CD8-positive, alpha-beta memory T cell (primary cell): Measurements from ENCODE around the gene PRKCSH. TPM values are rescaled to one million over a fixed set of nuclear protein-coding genes. Genes with fewer than 3 reads are reported as not detected.

Experiments
- CTCF ChIA-PET: fragments of 350-600 bp; sonication (Branson Sonifier 250); formaldehyde crosslinking; loops from one replicate; lab custom pipeline; 2021; ENCODE audit warnings: antibody characterized with exemption; lab: Charles Lee
- POLR2A ChIA-PET: fragments of 350-600 bp; sonication (Branson Sonifier 250); formaldehyde crosslinking; loops from one replicate; lab custom pipeline; 2021; ENCODE audit warnings: antibody characterized with exemption; lab: Charles Lee
- DNase-seq, 5 donors: peaks; one replicate each; pipeline versions ENCODE4 v3.0.0 to v3.0.0-alpha.2; 2020 to 2022; ENCODE audit warnings: mixed read lengths in 1 of 5
- H3K27ac ChIP-seq: one replicate; pipeline ENCODE4 v1.7.0; 2013; ENCODE audit warnings: low read depth, mild to moderate bottlenecking, low read length, moderate library complexity
- H3K27me3 ChIP-seq: 2 replicates; pipeline ENCODE4 v1.7.0; 2013; ENCODE audit warnings: low read length, mild to moderate bottlenecking; ENCODE audit not compliant: insufficient read depth, poor library complexity, severe bottlenecking
- H3K36me3 ChIP-seq: 2 replicates; pipeline ENCODE4 v1.7.0; 2013; ENCODE audit warnings: mild to moderate bottlenecking, low read length, moderate library complexity; ENCODE audit not compliant: insufficient read depth
- H3K4me1 ChIP-seq: 2 replicates; pipeline ENCODE4 v1.7.0; 2013; ENCODE audit warnings: mild to moderate bottlenecking, low read length, moderate library complexity; ENCODE audit not compliant: insufficient read depth
- H3K4me3 ChIP-seq: 2 replicates; pipeline ENCODE4 v1.7.0; 2013; ENCODE audit warnings: mild to moderate bottlenecking, low read length
- H3K9me3 ChIP-seq: 2 replicates; pipeline ENCODE4 v1.7.0; 2013; ENCODE audit warnings: mild to moderate bottlenecking, low read length
- H3K27ac Mint-ChIP-seq, 8 donors: one replicate each; pipeline ENCODE4 v1.8.0; 2020 to 2021; ENCODE audit warnings: mixed read lengths in 8 of 8, mild to moderate bottlenecking in 6 of 8, inconsistent platforms in 3 of 8, moderate library complexity in 3 of 8
- H3K27me3 Mint-ChIP-seq, 2 donors: one replicate each; pipeline ENCODE4 v1.8.0; 2020 to 2021; ENCODE audit warnings: mixed read lengths in 2 of 2, mild to moderate bottlenecking in 1 of 2, moderate library complexity in 1 of 2
- H3K36me3 Mint-ChIP-seq, 3 donors: one replicate each; pipeline ENCODE4 v1.8.0; 2020 to 2021; ENCODE audit warnings: mixed read lengths in 3 of 3, inconsistent platforms in 1 of 3, mild to moderate bottlenecking in 1 of 3
- H3K4me1 Mint-ChIP-seq, 3 donors: one replicate each; pipeline ENCODE4 v1.8.0; 2020 to 2021; ENCODE audit warnings: mixed read lengths in 3 of 3, inconsistent platforms in 1 of 3, mild to moderate bottlenecking in 1 of 3
- H3K4me3 Mint-ChIP-seq, 7 donors: one replicate each; pipeline ENCODE4 v1.8.0; 2020 to 2021; ENCODE audit warnings: mixed read lengths in 7 of 7, mild to moderate bottlenecking in 6 of 7, moderate library complexity in 4 of 7, inconsistent platforms in 2 of 7
- H3K9me3 Mint-ChIP-seq, 5 donors: one replicate each; pipeline ENCODE4 v1.8.0; 2020 to 2022; ENCODE audit warnings: mixed read lengths in 5 of 5, mild to moderate bottlenecking in 3 of 5, moderate library complexity in 2 of 5, inconsistent platforms in 1 of 5
- polyA plus RNA-seq: library from polyadenylated mRNA; unstranded; fragments of 300-500 nt; fragmentation: Illumina TruSeq; gene quantifications from one replicate; pipeline ENCODE4 v1.2.3, GENCODE V29; 2021
- total RNA-seq, 2 experiments: library from RNA; stranded (reverse); gene quantifications; one replicate each; pipeline ENCODE4 v1.2.3, GENCODE V29; 2021

The PRKCSH gene
- total and polyA plus RNA-seq, 3 experiments from 2014 or later: 60.7 to 272 (median 262) TPM

DNA sequence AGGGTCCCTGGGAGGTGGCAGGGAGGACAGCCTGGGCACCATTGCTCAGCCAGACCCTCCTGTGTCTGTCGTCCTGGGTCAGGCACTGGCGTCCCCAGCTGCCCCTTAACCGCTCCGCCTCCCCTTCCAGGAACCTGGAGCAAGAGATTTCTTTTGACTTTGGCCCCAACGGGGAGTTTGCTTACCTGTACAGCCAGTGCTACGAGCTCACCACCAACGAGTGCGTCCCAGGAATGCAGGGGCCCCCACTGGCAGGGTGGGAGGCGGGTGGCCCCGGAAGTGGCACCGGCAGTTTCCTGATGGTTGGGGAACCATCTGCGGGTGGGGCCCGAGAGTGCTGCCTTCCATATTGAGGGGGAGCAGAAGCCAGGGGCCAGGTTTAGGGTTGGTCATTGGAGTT is 13.0 kb downstream of the PRKCSH start:
- Histone ChIP-seq H3K27ac (no peak overlapping the region), H3K27me3 (no peaks in the 10 kb centered on the region), H3K9me3 (no peaks in the 10 kb centered on the region), H3K36me3 (peaks cover 8% of the 10 kb centered on the region), H3K4me1 (no peaks in the 10 kb centered on the region), H3K4me3 (no peak overlapping the region)
- ChIA-PET POLR2A (no interaction called here), CTCF (interaction anchor here (1.4 kb wide), 1 partner anchor 34 kb away, joined by 3 read pairs; no protein-coding TSS in a partner anchor)
- Mint-ChIP-seq H3K36me3 (peaks cover 0 to 56% (median 0%) of the 10 kb centered on the region in 3 donors), H3K4me3 (no peak overlapping the region), H3K27ac (no peak overlapping the region), H3K27me3 (no peaks in the 10 kb centered on the region), H3K9me3 (no peaks in the 10 kb centered on the region), H3K4me1 (no peaks in the 10 kb centered on the region)
- DNase-seq: no peak

DNA sequence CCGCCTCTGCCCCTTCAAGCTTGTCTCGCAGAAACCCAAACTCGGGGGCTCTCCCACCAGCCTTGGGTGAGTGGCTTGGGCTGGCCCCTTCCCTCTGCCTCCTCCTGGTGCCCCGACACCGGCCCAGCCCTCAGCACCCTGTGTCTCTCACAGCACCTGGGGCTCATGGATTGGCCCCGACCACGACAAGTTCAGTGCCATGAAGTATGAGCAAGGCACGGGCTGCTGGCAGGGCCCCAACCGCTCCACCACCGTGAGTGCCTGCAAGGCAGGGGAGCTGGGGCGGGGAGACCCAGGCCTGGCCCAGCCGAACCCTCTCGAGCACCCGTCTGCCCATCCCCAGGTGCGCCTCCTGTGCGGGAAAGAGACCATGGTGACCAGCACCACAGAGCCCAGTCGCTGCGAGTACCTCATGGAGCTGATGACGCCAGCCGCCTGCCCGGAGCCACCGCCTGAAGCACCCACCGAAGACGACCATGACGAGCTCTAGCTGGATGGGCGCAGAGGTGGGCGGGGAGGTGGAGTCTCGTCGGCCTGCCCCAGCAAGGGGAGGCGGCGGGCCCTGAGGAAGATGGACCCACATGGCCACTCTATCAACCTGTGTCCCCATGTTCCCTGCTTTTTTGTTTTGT is 13.6 kb downstream of the PRKCSH start:
- no peaks in the 10 kb centered on the region for H3K27me3 Mint-ChIP-seq
- Histone ChIP-seq H3K27ac (no peak overlapping the region), H3K27me3 (no peaks in the 10 kb centered on the region), H3K4me3 (no peak overlapping the region), H3K36me3 (peaks cover 8% of the 10 kb centered on the region), H3K4me1 (no peaks in the 10 kb centered on the region), H3K9me3 (no peaks in the 10 kb centered on the region)
- ChIA-PET POLR2A (no interaction called here), CTCF (interaction anchor here (0.7 to 1.4 kb wide), 2 partner anchors 33 to 155 kb away, joined by 3 to 5 read pairs; no protein-coding TSS in a partner anchor)
- no peaks in the 10 kb centered on the region for H3K4me1 Mint-ChIP-seq
- peaks cover 0 to 52% (median 0%) of the 10 kb centered on the region in 3 donors for H3K36me3 Mint-ChIP-seq
- H3K27ac Mint-ChIP-seq: peak overlapping the region in 1 of 8 donors; percentile 63
- DNase-seq: no peak
- no peaks in the 10 kb centered on the region for H3K9me3 Mint-ChIP-seq
- H3K4me3 Mint-ChIP-seq: no peak overlapping the region

DNA sequence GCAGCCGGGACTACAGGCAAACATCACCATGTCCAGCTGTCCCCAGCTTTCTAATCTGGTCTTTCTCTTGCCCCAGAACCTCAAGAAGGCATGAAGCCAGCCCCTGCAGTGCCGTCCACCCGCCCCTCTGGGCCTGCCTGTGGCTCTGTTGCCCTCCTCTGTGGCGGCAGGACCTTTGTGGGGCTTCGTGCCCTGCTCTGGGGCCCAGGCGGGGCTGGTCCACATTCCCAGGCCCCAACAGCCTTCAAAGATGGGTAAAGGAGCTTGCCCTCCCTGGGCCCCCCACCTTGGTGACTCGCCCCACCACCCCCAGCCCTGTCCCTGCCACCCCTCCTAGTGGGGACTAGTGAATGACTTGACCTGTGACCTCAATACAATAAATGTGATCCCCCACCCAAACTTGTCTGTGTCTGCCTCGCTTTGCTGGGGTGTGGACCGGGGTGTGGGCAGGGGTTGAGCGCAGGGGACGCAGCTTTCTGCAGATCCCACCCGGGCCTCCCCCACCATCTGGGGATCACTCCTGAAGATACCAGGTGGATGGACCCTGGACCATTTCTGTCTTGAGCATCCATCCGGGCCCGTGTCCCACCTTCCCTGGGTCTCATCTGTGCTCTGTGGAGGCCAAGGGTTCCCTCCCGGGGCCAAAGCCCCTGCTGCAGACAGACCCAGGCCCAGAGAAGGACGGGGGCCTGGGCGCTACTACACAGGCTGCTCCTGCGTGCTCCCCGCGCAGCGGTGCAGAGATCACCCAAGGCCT is 15.3 kb downstream of the PRKCSH start:
- Mint-ChIP-seq H3K4me3 (no peak overlapping the region), H3K4me1 (no peaks in the 10 kb centered on the region), H3K9me3 (no peaks in the 10 kb centered on the region), H3K36me3 (peaks cover 0 to 34% (median 0%) of the 10 kb centered on the region in 3 donors), H3K27ac (no peak overlapping the region), H3K27me3 (no peaks in the 10 kb centered on the region)
- CTCF ChIA-PET: interaction anchor here (0.6 kb wide), 1 partner anchor 668 kb away, joined by 5 read pairs; no protein-coding TSS in a partner anchor
- no peaks in the 10 kb centered on the region for H3K9me3 ChIP-seq
- H3K4me1 ChIP-seq: no peaks in the 10 kb centered on the region
- H3K36me3 ChIP-seq: no peaks in the 10 kb centered on the region
- POLR2A ChIA-PET: no interaction called here
- H3K27me3 ChIP-seq: no peaks in the 10 kb centered on the region
- H3K27ac ChIP-seq: no peak overlapping the region
- H3K4me3 ChIP-seq: no peak overlapping the region
- no peak for DNase-seq

DNA sequence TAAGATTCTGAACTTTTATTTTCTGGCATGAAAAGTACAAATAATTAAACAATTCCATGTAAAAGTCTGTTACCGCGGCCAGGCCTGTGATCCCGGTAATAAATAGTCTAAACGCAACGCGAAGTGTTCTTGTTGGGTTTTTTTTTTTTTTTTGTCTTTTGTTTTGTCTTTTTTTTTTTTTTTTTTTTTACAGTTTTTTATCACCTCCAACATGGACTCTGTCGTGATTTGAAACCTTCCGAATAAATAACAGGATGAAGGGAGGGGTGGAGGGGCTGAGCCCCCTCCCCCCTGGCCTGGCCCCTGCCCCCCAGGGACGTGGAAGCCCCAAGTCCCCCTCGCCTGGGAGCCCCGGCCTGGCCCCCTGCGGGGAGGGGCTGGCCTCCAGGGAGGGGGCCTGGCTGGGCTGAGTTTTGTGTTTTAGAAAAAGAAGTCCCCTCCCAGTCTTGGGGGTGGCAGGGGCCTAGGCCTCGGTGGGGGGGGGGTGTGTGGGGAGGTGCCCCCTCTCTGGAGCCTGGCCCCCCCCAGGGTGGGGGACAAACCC is 16.0 kb downstream of the PRKCSH start:
- Histone ChIP-seq H3K27ac (no peak overlapping the region), H3K4me3 (no peak overlapping the region), H3K9me3 (no peaks in the 10 kb centered on the region), H3K36me3 (no peaks in the 10 kb centered on the region), H3K27me3 (no peaks in the 10 kb centered on the region), H3K4me1 (no peaks in the 10 kb centered on the region)
- Mint-ChIP-seq H3K36me3 (peaks cover 0 to 32% (median 0%) of the 10 kb centered on the region in 3 donors), H3K27ac (no peak overlapping the region), H3K4me1 (no peaks in the 10 kb centered on the region), H3K9me3 (no peaks in the 10 kb centered on the region), H3K4me3 (no peak overlapping the region), H3K27me3 (no peaks in the 10 kb centered on the region)
- ChIA-PET CTCF (no interaction called here), POLR2A (no interaction called here)
- no peak for DNase-seq

DNA sequence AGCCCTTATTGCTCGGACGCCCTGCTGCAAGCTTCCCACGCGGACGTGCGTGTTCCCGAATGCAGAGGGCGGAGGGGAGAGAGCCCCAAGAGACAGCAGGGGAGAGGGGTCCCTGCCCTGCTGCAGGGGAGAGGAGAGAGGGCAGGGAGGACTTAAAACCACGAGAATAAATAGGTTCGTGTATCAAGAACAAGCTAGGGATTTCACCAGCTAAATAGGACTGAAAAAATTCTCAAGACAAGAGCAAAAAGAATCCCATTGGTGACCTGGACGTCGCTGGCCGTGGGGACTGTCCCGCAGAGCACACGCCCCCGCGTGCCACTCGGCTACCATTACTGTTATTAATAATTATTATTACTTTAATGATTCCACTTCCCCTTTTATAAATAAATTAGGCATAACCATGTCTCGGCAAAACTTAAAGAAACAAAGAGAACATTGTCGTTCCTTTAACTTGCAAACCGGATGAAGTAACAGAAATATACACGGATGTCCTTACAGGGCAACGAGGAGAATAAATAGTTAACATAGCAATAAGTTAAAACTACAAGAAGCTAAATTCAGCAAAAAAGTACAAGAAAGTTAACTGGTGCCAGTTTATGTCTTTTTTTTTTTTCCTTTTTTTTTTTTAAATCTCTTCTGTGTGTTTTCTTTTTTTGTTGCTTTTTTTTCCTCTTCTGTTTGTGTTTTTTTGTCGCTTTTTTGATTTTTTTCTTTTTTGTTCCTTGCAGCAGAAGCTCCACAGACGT is 16.6 kb downstream of the PRKCSH start:
- Mint-ChIP-seq H3K9me3 (no peaks in the 10 kb centered on the region), H3K27me3 (no peaks in the 10 kb centered on the region), H3K4me3 (no peak overlapping the region), H3K4me1 (no peaks in the 10 kb centered on the region), H3K27ac (peak overlapping the region in 1 of 8 donors; percentile 93), H3K36me3 (peaks cover 0 to 28% (median 0%) of the 10 kb centered on the region in 3 donors)
- no peaks in the 10 kb centered on the region for H3K4me1 ChIP-seq
- H3K9me3 ChIP-seq: no peaks in the 10 kb centered on the region
- no peak overlapping the region for H3K27ac ChIP-seq
- no peak overlapping the region for H3K4me3 ChIP-seq
- DNase-seq: no peak
- no peaks in the 10 kb centered on the region for H3K36me3 ChIP-seq
- H3K27me3 ChIP-seq: no peaks in the 10 kb centered on the region
- ChIA-PET CTCF (interaction anchor here (1.2 to 1.4 kb wide), 2 partner anchors 30 to 72 kb away, joined by 3 to 4 read pairs; no protein-coding TSS in a partner anchor), POLR2A (no interaction called here)

DNA sequence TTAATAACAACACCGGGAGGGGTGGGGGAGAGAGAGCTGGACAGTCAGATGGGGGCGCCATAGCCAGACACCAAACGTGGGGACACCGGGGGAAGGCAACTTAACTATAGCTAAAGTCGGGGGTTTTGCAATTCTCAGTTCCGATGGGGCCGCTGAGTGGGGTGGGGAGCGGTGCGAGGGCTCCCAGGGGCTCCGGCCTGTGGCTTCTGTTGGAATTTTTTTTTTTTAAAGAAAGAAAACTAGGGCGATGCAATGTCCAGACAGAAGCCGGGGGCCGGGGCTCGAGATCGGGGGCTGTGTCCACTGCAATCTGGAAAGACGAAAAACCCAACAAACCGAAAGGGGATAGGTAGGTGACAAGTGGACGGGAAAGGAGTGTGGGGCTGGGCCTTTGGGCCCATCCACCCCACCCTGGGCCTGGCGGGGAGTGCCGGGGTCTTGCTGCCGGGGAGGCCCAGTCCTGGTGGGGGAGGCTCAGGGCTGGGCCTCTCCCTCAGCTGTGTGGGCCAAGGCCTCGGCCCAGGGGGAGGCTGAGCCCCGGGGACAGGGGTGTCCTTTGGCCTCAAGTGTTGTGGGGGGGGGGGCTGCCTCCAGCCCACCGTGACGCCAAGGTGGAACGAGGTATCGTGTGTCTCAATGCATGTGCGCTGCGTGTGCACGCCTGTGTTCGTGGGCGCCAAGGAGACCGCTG is 17.3 kb downstream of the PRKCSH start:
- H3K4me3 ChIP-seq: no peak overlapping the region
- Mint-ChIP-seq H3K9me3 (no peaks in the 10 kb centered on the region), H3K27me3 (peaks cover 0 to under 1% of the 10 kb centered on the region in 2 donors), H3K36me3 (peaks cover 0 to 24% (median 0%) of the 10 kb centered on the region in 3 donors), H3K4me3 (no peak overlapping the region), H3K4me1 (no peaks in the 10 kb centered on the region), H3K27ac (peak overlapping the region in 1 of 8 donors; percentile 93)
- H3K9me3 ChIP-seq: no peaks in the 10 kb centered on the region
- DNase-seq: no peak
- no peaks in the 10 kb centered on the region for H3K36me3 ChIP-seq
- no peaks in the 10 kb centered on the region for H3K4me1 ChIP-seq
- ChIA-PET CTCF (interaction anchor here (0.6 to 1.4 kb wide), 3 partner anchors 30 to 177 kb away, joined by 3 to 4 read pairs (median 3); no protein-coding TSS in a partner anchor), POLR2A (no interaction called here)
- H3K27me3 ChIP-seq: no peaks in the 10 kb centered on the region
- no peak overlapping the region for H3K27ac ChIP-seq

DNA sequence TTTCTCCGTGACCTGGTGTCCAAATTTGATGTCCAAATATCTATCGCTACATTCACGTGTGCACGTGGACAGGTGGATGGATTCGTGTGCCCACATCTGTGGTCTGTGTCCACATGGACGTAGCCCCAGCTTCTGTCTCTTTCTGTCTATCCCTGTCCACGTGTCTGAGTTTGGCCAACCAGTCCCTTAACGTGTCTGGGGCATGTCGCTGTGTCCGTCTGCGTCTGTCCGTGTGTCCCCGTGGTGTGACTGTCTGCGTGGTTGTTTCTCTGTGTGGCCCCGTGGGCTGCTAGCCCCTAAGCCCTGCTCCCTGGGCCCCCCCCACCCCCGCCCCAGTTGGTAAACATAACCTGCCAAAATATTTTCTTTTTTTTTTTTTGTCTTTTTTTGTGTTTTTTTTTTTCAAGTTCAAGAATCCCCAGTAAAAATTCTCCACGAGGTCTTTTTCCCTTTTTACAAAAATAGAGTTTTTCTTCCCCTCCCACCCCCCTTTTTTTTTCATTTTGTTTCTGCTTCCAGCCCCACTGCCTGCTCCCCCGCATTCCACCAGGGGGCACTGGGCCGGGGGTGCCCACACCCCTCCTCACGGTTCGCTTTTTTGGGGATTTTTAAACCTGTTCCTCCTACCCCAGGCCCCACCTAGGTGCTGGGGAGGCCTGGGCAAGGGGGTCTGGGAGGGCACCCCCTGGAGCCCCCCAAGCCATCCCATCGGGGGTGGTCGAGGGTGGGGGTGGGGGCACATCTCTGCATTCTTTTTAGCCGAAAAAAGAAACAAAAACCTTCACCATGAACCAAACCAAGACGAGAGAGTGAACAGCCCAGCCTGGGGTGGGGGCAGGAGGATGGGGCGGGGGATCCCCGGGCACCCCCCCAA is 18.3 kb downstream of the PRKCSH start:
- Histone ChIP-seq H3K36me3 (no peaks in the 10 kb centered on the region), H3K27me3 (no peaks in the 10 kb centered on the region), H3K9me3 (no peaks in the 10 kb centered on the region), H3K27ac (no peak overlapping the region), H3K4me3 (no peak overlapping the region), H3K4me1 (no peaks in the 10 kb centered on the region)
- Mint-ChIP-seq H3K4me1 (no peaks in the 10 kb centered on the region), H3K27ac (no peak overlapping the region), H3K27me3 (peaks cover 3 to 5% of the 10 kb centered on the region in 2 donors), H3K4me3 (no peak overlapping the region), H3K9me3 (no peaks in the 10 kb centered on the region), H3K36me3 (peaks cover 0 to 15% (median 0%) of the 10 kb centered on the region in 3 donors)
- CTCF ChIA-PET: interaction anchor here (1.2 to 1.4 kb wide), 2 partner anchors 29 to 73 kb away, joined by 3 to 4 read pairs; no protein-coding TSS in a partner anchor
- POLR2A ChIA-PET: no interaction called here
- DNase-seq: peak in 1 of 5 donors; percentile 12
